ENCODE measurements around the gene NUP62. TPM values are rescaled to one million over a fixed set of nuclear protein-coding genes. Genes with fewer than 3 reads are reported as not detected.
A peak's percentile ranks its signal among the peaks of the same experiment; 100 is the strongest.

Gene NUP62
- 10 to 100 TPM; 11.4 to 26.4 (median 15.0) TPM for total RNA-seq
- 10 to 100 TPM; 19.6 to 20.7 TPM for polyA plus RNA-seq

DNA sequence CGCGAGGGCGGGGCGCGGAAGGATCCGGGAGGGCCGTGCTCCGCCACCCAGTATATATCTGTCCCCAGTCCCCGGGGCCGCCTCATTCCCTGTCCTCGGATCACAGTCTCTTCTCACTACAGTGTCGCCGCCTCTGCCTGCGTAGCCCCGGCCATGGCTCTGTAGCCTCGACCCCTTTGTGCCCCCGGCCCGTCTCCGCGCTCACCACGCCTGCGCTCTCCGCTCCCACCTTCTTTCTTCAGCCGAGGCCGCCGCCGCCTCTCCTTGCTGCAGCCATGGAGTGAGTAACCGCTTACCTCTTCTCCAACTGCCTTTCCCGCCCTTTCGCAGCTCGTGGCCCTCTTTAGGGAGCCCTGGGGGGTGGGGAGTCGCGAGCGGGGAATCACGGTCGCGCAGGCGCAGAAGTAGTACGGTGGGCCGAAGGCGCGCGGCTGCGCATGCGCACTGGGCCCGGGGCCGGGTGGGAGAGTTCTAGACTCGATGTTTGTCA is at the start of gene NUP62, which contains the start of gene ATF5:
Gene NUP62, minus strand, starts transcription at position 384 of the 490 bp plus-strand sequence. CDS start 19,697 bp downstream, outside the sequence.
Gene ATF5, plus strand, starts transcription at position 85 of the 490 bp plus-strand sequence. CDS start 1,646 bp downstream, outside the sequence.
- ATAC-seq (peak; percentile 76 to 90 (median 82)), DNase-seq (peak; percentile 84 to 98 (median 90))
- 0 to 1% methylated on average over 40 to 48 of the region's 48 CpGs for WGBS, 2 donors

DNA sequence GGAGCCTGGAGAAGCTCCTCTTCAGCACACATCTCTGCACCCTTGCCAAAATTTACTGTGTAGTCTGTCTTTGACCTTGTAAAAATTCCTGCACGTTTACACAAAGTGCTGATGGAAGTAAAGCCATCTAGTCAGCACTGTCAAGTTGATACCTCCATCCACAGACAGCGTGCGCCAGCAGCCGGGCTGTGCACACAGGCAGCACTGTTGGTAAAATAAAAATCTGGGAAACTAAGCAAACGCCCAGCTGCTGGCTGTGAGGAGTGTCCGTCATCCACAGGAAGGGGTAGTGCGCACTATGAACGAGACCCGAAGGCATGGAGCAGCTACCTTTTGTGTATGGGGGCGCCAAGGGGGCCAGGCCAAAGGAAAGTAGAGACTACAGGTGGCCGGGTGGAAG is 49.0 kb upstream of the NUP62 start:
- Histone ChIP-seq H3K27me3 (no peaks in the 10 kb centered on the region), H3K9me3 (no peaks in the 10 kb centered on the region), H3K27ac (no peak overlapping the region), H3K4me3 (no peak overlapping the region), H3K4me1 (peaks cover 0 to 9% (median 0%) of the 10 kb centered on the region in 3 donors), H3K36me3 (peaks cover 0 to 10% (median 0%) of the 10 kb centered on the region in 3 donors)
- TF ChIP-seq, protein P1, sequence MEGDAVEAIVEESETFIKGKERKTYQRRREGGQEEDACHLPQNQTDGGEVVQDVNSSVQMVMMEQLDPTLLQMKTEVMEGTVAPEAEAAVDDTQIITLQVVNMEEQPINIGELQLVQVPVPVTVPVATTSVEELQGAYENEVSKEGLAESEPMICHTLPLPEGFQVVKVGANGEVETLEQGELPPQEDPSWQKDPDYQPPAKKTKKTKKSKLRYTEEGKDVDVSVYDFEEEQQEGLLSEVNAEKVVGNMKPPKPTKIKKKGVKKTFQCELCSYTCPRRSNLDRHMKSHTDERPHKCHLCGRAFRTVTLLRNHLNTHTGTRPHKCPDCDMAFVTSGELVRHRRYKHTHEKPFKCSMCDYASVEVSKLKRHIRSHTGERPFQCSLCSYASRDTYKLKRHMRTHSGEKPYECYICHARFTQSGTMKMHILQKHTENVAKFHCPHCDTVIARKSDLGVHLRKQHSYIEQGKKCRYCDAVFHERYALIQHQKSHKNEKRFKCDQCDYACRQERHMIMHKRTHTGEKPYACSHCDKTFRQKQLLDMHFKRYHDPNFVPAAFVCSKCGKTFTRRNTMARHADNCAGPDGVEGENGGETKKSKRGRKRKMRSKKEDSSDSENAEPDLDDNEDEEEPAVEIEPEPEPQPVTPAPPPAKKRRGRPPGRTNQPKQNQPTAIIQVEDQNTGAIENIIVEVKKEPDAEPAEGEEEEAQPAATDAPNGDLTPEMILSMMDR (IDR thresholded peaks at IDR 0.05), result no peak
- DNase-seq, result no peak
- WGBS, 2 donors, result 84 to 85% methylated on average over 11 of the region's 11 CpGs
- no peak for ATAC-seq
- no peak for FAIRE-seq
- intact Hi-C loops (cut with DNase I), result no loop called here

More for the DNA sequence above, at the start of gene NUP62, which contains the start of gene ATF5:
- intact Hi-C loops (cut with DNase I), result no loop called here
- peak within 1 kb of the TSS; percentile 63 to 90 (median 85) for H3K4me3 ChIP-seq
- TF ChIP-seq, protein P1 (IDR thresholded peaks at IDR 0.05), result no peak
- H3K27me3 ChIP-seq, result no peaks in the 10 kb centered on the region
- no peak for FAIRE-seq
- H3K4me1 ChIP-seq, result peaks cover 9 to 13% (median 9%) of the 10 kb centered on the region in 3 donors
- H3K27ac ChIP-seq, result peak within 1 kb of the TSS; percentile 67 to 93 (median 87)
- H3K36me3 ChIP-seq, result no peaks in the 10 kb centered on the region
- H3K9me3 ChIP-seq, result no peaks in the 10 kb centered on the region

DNA sequence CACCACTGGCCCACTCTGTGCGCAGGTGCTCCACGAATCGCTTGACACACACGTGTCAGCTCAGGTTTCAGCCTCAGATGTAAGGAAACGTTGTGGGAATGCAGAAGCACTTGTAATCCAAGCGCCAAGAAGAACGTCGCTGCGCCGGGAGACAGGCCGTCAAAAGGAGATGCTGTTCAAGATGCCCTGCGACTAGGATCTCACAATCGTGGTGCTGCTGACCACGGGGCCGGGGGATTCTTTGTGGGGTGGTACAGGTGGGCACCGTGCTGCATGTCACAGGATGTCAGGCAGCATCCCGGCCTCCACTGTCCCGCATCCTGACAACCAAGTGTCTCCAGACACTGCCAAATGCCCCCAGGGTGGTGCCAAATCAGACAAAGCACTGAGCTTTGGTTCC is 48.6 kb upstream of the NUP62 start:
- Histone ChIP-seq H3K27ac (no peak overlapping the region), H3K4me3 (no peak overlapping the region), H3K9me3 (no peaks in the 10 kb centered on the region), H3K36me3 (peaks cover 0 to 10% (median 0%) of the 10 kb centered on the region in 3 donors), H3K4me1 (peaks cover 0 to 8% (median 0%) of the 10 kb centered on the region in 3 donors), H3K27me3 (no peaks in the 10 kb centered on the region)
- FAIRE-seq (no peak), ATAC-seq (no peak), DNase-seq (no peak)
- TF ChIP-seq, protein P1 (IDR thresholded peaks at IDR 0.05), result no peak
- intact Hi-C loops (cut with DNase I), result no loop called here
- 87 to 89% methylated on average over 18 of the region's 18 CpGs for WGBS, 2 donors

DNA sequence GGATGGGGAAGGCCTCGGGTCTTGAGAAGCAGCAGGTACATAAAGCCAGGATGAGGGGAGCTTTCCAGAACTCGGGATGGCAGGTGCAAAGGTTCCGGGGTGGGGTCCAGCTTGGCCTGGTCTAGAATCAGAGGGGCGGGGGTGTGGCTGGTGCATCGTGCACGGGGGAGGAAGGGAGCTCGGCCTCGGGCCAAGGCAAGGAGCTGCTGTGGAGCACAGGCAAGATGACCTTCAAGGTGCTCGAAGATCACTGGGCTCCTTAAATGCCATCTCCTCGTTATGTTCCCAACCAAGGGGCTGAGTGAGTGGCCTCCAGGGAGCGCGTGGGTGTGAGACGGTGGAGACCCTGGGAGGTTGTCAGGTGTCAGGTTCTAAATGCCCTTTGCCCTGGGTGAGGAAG is 47.8 kb upstream of the NUP62 start:
- DNase-seq (no peak), FAIRE-seq (no peak), ATAC-seq (no peak)
- TF ChIP-seq, protein P1 (IDR thresholded peaks at IDR 0.05), result no peak
- WGBS, 2 donors, result 82 to 86% methylated on average over 13 of the region's 13 CpGs
- peaks cover 0 to 10% (median 0%) of the 10 kb centered on the region in 3 donors for H3K36me3 ChIP-seq
- H3K27ac ChIP-seq, result no peak overlapping the region
- H3K4me3 ChIP-seq, result no peak overlapping the region
- intact Hi-C loops (cut with DNase I), result no loop called here
- H3K4me1 ChIP-seq, result peaks cover 0 to 4% (median under 1%) of the 10 kb centered on the region in 3 donors
- no peaks in the 10 kb centered on the region for H3K9me3 ChIP-seq
- no peaks in the 10 kb centered on the region for H3K27me3 ChIP-seq

- no peak for DNase-seq
- WGBS, 2 donors, result 61 to 66% methylated on average over 3 of the region's 3 CpGs
- peaks cover 0 to 10% (median 0%) of the 10 kb centered on the region in 3 donors for H3K36me3 ChIP-seq
- no peak for FAIRE-seq
- TF ChIP-seq, protein P1 (IDR thresholded peaks at IDR 0.05), result no peak
- intact Hi-C loops (cut with DNase I), result no loop called here
- no peak overlapping the region for H3K27ac ChIP-seq
- H3K4me3 ChIP-seq, result no peak overlapping the region
- H3K4me1 ChIP-seq, result peaks cover 0 to 8% (median 0%) of the 10 kb centered on the region in 3 donors
- ATAC-seq, result no peak
- H3K9me3 ChIP-seq, result no peaks in the 10 kb centered on the region
- H3K27me3 ChIP-seq, result no peaks in the 10 kb centered on the region
Observed at GRCh38 chr19:49976496-49976895, 47.2 kb upstream of the NUP62 start.
